Fibroblast of lung (primary cell): ENCODE measurements around the gene SSBP3. TPM values are rescaled to one million over a fixed set of nuclear protein-coding genes. Genes with fewer than 3 reads are reported as not detected.

Experiments
- DNase-seq, 2 donors: peaks; one replicate each; pipeline versions ENCODE4 v3.0.0 to v3.0.0-alpha.2; 2010; ENCODE audit warnings: low read depth in 2 of 2
- H2AFZ ChIP-seq: 2 replicates; pipeline ENCODE4 v1.5.1; 2012; ENCODE audit warnings: low read length, control low read depth, inconsistent platforms
- H3K27ac ChIP-seq: 2 replicates; pipeline ENCODE4 v1.5.1; 2011; ENCODE audit warnings: low read length, control low read depth; ENCODE audit not compliant: insufficient read depth
- H3K27me3 ChIP-seq: 2 replicates; pipeline ENCODE4 v1.5.1; 2011; ENCODE audit warnings: mild to moderate bottlenecking, low read length; ENCODE audit not compliant: control insufficient read depth, insufficient read depth
- H3K36me3 ChIP-seq: 2 replicates; pipeline ENCODE4 v1.5.1; 2011; ENCODE audit warnings: low read length; ENCODE audit not compliant: control insufficient read depth, insufficient read depth
- H3K4me1 ChIP-seq: 2 replicates; pipeline ENCODE4 v1.5.1; 2011; ENCODE audit warnings: low read length; ENCODE audit not compliant: control insufficient read depth, insufficient read depth; ENCODE audit errors: extremely low read depth
- H3K4me2 ChIP-seq: 2 replicates; pipeline ENCODE4 v1.5.1; 2011; ENCODE audit warnings: low read length, control low read depth; ENCODE audit not compliant: insufficient read depth; ENCODE audit errors: extremely low read depth
- H3K4me3 ChIP-seq, 4 experiments: fragments of 200-600 bp in 1 of 4; sonication (generic) in 1 of 4; replicated peaks in 1 of 4; 2 replicates each; pipeline ENCODE4 v1.5.1; 2011 to 2016; ENCODE audit warnings: low read length in 4 of 4, low read depth in 3 of 4, mild to moderate bottlenecking in 3 of 4, control low read depth in 2 of 4, inconsistent platforms in 1 of 4, mixed read lengths in 1 of 4; ENCODE audit not compliant: insufficient read depth in 1 of 4; ENCODE audit errors: control extremely low read depth in 1 of 4
- H3K79me2 ChIP-seq: 2 replicates; pipeline ENCODE4 v1.5.1; 2012; ENCODE audit warnings: mild to moderate bottlenecking, low read length, inconsistent platforms; ENCODE audit not compliant: control insufficient read depth, insufficient read depth
- H3K9ac ChIP-seq: 2 replicates; pipeline ENCODE4 v1.5.1; 2011; ENCODE audit warnings: mild to moderate bottlenecking, low read length, control low read depth; ENCODE audit not compliant: insufficient read depth
- H3K9me3 ChIP-seq: 2 replicates; pipeline ENCODE4 v1.5.1; 2012; ENCODE audit warnings: low read depth, low read length; ENCODE audit not compliant: control insufficient read depth, insufficient read depth
- H4K20me1 ChIP-seq: 2 replicates; pipeline ENCODE4 v1.5.1; 2011; ENCODE audit warnings: low read length; ENCODE audit not compliant: control insufficient read depth, insufficient read depth; ENCODE audit errors: extremely low read depth
- CTCF ChIP-seq, 2 donors: IDR thresholded peaks in 1 of 2; conservative IDR thresholded peaks in 1 of 2; 1 replicate in 1 of 2; 2 replicates in 1 of 2; pipeline ENCODE4 v1.5.1; 2011 to 2012; ENCODE audit warnings: low read length in 2 of 2, control low read depth in 1 of 2, inconsistent platforms in 1 of 2, low read depth in 1 of 2, mild to moderate bottlenecking in 1 of 2
- EZH2 ChIP-seq: IDR thresholded peaks from 2 replicates; pipeline ENCODE4 v1.5.1; 2012; ENCODE audit warnings: low read length, control low read depth, mild to moderate bottlenecking; ENCODE audit errors: missing control alignments
- polyA plus RNA-seq, 2 donors: library from polyadenylated mRNA; depleted of rRNA in 1 of 2; stranded (reverse) in 1 of 2; unstranded in 1 of 2; fragments of >200 nt; gene quantifications; 2 replicates each; pipeline ENCODE4 v1.2.1, GENCODE V29; 2011 to 2012; ENCODE audit warnings: missing spikeins in 1 of 2
- total RNA-seq: library from RNA; depleted of rRNA; stranded (reverse); fragments of >200 nt; gene quantifications from 2 replicates; pipeline ENCODE4 v1.2.1, GENCODE V29; 2014

SSBP3 gene
- total and polyA plus RNA-seq, 2 donors (not counting 1 experiment from before 2014, with no cell fraction given) = 9.4 to 26.4 TPM

GRCh38 chr1:54371942-54372275 lies 34.3 kb downstream of the SSBP3 start:
- no peaks in the 10 kb centered on the region for H3K79me2 ChIP-seq

GRCh38 chr1:54371038-54371941 lies 34.9 kb downstream of the SSBP3 start:
- H3K27me3 ChIP-seq = no peaks in the 10 kb centered on the region
- no peak overlapping the region for H3K9ac ChIP-seq
- no peaks in the 10 kb centered on the region for H3K9me3 ChIP-seq
- no peak overlapping the region for H3K27ac ChIP-seq
- no peaks in the 10 kb centered on the region for H3K36me3 ChIP-seq
- no peak overlapping the region for H3K4me3 ChIP-seq
- no peak for DNase-seq
- H2AFZ ChIP-seq = no peak overlapping the region
- H3K4me1 ChIP-seq = no peaks in the 10 kb centered on the region
- H3K79me2 ChIP-seq = no peaks in the 10 kb centered on the region
- TF ChIP-seq CTCF (conservative IDR thresholded peaks at IDR 0.05 in 1 of 2, IDR thresholded peaks at IDR 0.05 in 1 of 2; ENCODE audit: low read depth in 1 of 2, low read length in 2 of 2) (no peak), EZH2 (no peak)
- H3K4me2 ChIP-seq = no peak overlapping the region
- H4K20me1 ChIP-seq = no peaks in the 10 kb centered on the region

More at GRCh38 chr1:54371942-54372275, 34.3 kb downstream of the SSBP3 start:
- no peak for DNase-seq
- Histone ChIP-seq H3K4me3 (no peak overlapping the region), H3K9ac (no peak overlapping the region), H3K4me1 (no peaks in the 10 kb centered on the region), H3K27ac (no peak overlapping the region), H4K20me1 (no peaks in the 10 kb centered on the region), H3K27me3 (no peaks in the 10 kb centered on the region), H2AFZ (no peak overlapping the region), H3K36me3 (no peaks in the 10 kb centered on the region), H3K4me2 (no peak overlapping the region), H3K9me3 (no peaks in the 10 kb centered on the region)
- TF ChIP-seq CTCF (conservative IDR thresholded peaks at IDR 0.05 in 1 of 2, IDR thresholded peaks at IDR 0.05 in 1 of 2; ENCODE audit: low read depth in 1 of 2, low read length in 2 of 2) = no peak
- no peak for TF ChIP-seq EZH2

- Histone ChIP-seq H3K36me3 (no peaks in the 10 kb centered on the region), H3K79me2 (no peaks in the 10 kb centered on the region), H3K4me1 (no peaks in the 10 kb centered on the region), H3K4me2 (no peak overlapping the region), H2AFZ (no peak overlapping the region), H3K4me3 (no peak overlapping the region), H3K9ac (no peak overlapping the region), H3K27ac (no peak overlapping the region), H3K27me3 (no peaks in the 10 kb centered on the region), H4K20me1 (no peaks in the 10 kb centered on the region), H3K9me3 (no peaks in the 10 kb centered on the region)
- TF ChIP-seq EZH2 (no peak), CTCF (conservative IDR thresholded peaks at IDR 0.05 in 1 of 2, IDR thresholded peaks at IDR 0.05 in 1 of 2; ENCODE audit: low read depth in 1 of 2, low read length in 2 of 2) (no peak)
- no peak for DNase-seq
Observed at GRCh38 chr1:54370287-54370989, 35.8 kb downstream of the SSBP3 start.
